Ectodermal cell (in vitro differentiated cells): ENCODE data around the gene GAB2.

ENCODE experiments used
- H3K27ac ChIP-seq: 2 replicates; pipeline ENCODE4 v1.7.0; 2013; ENCODE audit warnings: mild to moderate bottlenecking, low read depth, low read length; ENCODE audit not compliant: insufficient read depth, poor library complexity, severe bottlenecking
- H3K27me3 ChIP-seq: 2 replicates; pipeline ENCODE4 v1.7.0; 2013; ENCODE audit warnings: mild to moderate bottlenecking, low read length; ENCODE audit not compliant: insufficient read depth, control insufficient read depth, poor library complexity, severe bottlenecking
- H3K36me3 ChIP-seq: one replicate; pipeline ENCODE4 v1.7.0; 2013; ENCODE audit warnings: low read length; ENCODE audit not compliant: control insufficient read depth, insufficient read depth
- H3K4me1 ChIP-seq: one replicate; pipeline ENCODE4 v1.7.0; 2013; ENCODE audit warnings: low read length; ENCODE audit not compliant: control insufficient read depth, insufficient read depth
- H3K4me3 ChIP-seq: 2 replicates; pipeline ENCODE4 v1.7.0; 2013; ENCODE audit warnings: low read depth, low read length, control low read depth; ENCODE audit not compliant: insufficient read depth
- H3K9me3 ChIP-seq: 2 replicates; pipeline ENCODE4 v1.7.0; 2013; ENCODE audit warnings: mild to moderate bottlenecking, low read length, moderate library complexity; ENCODE audit not compliant: control insufficient read depth
- WGBS, 2 experiments: methylation state at CpG; one replicate each; pipeline ENCODE4 v1.1.7; 2013; ENCODE audit warnings: missing lambda C conversion rate in 2 of 2; 5-methylcytosine and 5-hydroxymethylcytosine counted together

Gene GAB2

GRCh38 chr11:78386215-78386941 is 31.2 kb downstream of the GAB2 start:
- no peak overlapping the region for H3K27ac ChIP-seq
- H3K36me3 ChIP-seq: no peaks in the 10 kb centered on the region
- H3K4me3 ChIP-seq: no peak overlapping the region
- 90 to 94% methylated on average over 1 to 2 of the region's 3 CpGs for WGBS, 2 experiments
- H3K9me3 ChIP-seq: no peaks in the 10 kb centered on the region
- peaks cover 4% of the 10 kb centered on the region for H3K4me1 ChIP-seq
- H3K27me3 ChIP-seq: no peaks in the 10 kb centered on the region

GRCh38 chr11:78385205-78385604 is 32.4 kb downstream of the GAB2 start:
- WGBS, 2 experiments: 90 to 100% methylated on average over 1 of the region's 1 CpG
- Histone ChIP-seq H3K27me3 (no peaks in the 10 kb centered on the region), H3K36me3 (no peaks in the 10 kb centered on the region), H3K27ac (no peak overlapping the region), H3K4me1 (peaks cover 7% of the 10 kb centered on the region), H3K4me3 (no peak overlapping the region), H3K9me3 (no peaks in the 10 kb centered on the region)

GRCh38 chr11:78384231-78384630 is 33.4 kb downstream of the GAB2 start:
- Histone ChIP-seq H3K27me3 (no peaks in the 10 kb centered on the region), H3K4me1 (peaks cover 8% of the 10 kb centered on the region), H3K27ac (no peak overlapping the region), H3K36me3 (no peaks in the 10 kb centered on the region), H3K9me3 (no peaks in the 10 kb centered on the region), H3K4me3 (no peak overlapping the region)
- WGBS, 2 experiments: 94 to 96% methylated on average over 4 of the region's 4 CpGs

- Histone ChIP-seq H3K4me1 (peaks cover 8% of the 10 kb centered on the region), H3K9me3 (no peaks in the 10 kb centered on the region), H3K27ac (no peak overlapping the region), H3K4me3 (no peak overlapping the region), H3K36me3 (no peaks in the 10 kb centered on the region), H3K27me3 (no peaks in the 10 kb centered on the region)
- WGBS, 2 experiments: 91 to 95% methylated on average over 4 of the region's 4 CpGs
Observed at GRCh38 chr11:78381865-78382264, 35.8 kb downstream of the GAB2 start.

- peaks cover 8% of the 10 kb centered on the region for H3K4me1 ChIP-seq
- 41 to 63% methylated on average over 2 to 5 of the region's 5 CpGs for WGBS, 2 experiments
- no peaks in the 10 kb centered on the region for H3K27me3 ChIP-seq
- no peak overlapping the region for H3K4me3 ChIP-seq
- no peaks in the 10 kb centered on the region for H3K9me3 ChIP-seq
- no peaks in the 10 kb centered on the region for H3K36me3 ChIP-seq
- peak overlapping the region; percentile 53 for H3K27ac ChIP-seq
Observed at GRCh38 chr11:78380615-78381051, 37.0 kb downstream of the GAB2 start.

- H3K4me3 ChIP-seq: no peak overlapping the region
- no peaks in the 10 kb centered on the region for H3K36me3 ChIP-seq
- no peaks in the 10 kb centered on the region for H3K27me3 ChIP-seq
- peaks cover 8% of the 10 kb centered on the region for H3K4me1 ChIP-seq
- H3K27ac ChIP-seq: no peak overlapping the region
- H3K9me3 ChIP-seq: no peaks in the 10 kb centered on the region
- 89 to 92% methylated on average over 3 of the region's 3 CpGs for WGBS, 2 experiments
Observed at GRCh38 chr11:78379039-78379670, 38.5 kb downstream of the GAB2 start.

GRCh38 chr11:78377625-78378418 is 39.8 kb downstream of the GAB2 start:
- peaks cover 13% of the 10 kb centered on the region for H3K4me1 ChIP-seq
- no peaks in the 10 kb centered on the region for H3K9me3 ChIP-seq
- no peak overlapping the region for H3K4me3 ChIP-seq
- no peaks in the 10 kb centered on the region for H3K27me3 ChIP-seq
- 98% methylated on average over 9 of the region's 9 CpGs for WGBS, 2 experiments
- no peaks in the 10 kb centered on the region for H3K36me3 ChIP-seq
- H3K27ac ChIP-seq: no peak overlapping the region

- Histone ChIP-seq H3K27me3 (no peaks in the 10 kb centered on the region), H3K9me3 (no peaks in the 10 kb centered on the region), H3K36me3 (no peaks in the 10 kb centered on the region), H3K27ac (no peak overlapping the region), H3K4me1 (peaks cover 20% of the 10 kb centered on the region), H3K4me3 (no peak overlapping the region)
- WGBS, 2 experiments: 93 to 95% methylated on average over 3 of the region's 3 CpGs
Observed at GRCh38 chr11:78376858-78377257, 40.8 kb downstream of the GAB2 start.

GRCh38 chr11:78374917-78375316 is 42.7 kb downstream of the GAB2 start:
- WGBS, 2 experiments: 86 to 97% methylated on average over 2 to 3 of the region's 3 CpGs
- peaks cover 18% of the 10 kb centered on the region for H3K4me1 ChIP-seq
- H3K4me3 ChIP-seq: no peak overlapping the region
- no peaks in the 10 kb centered on the region for H3K27me3 ChIP-seq
- no peaks in the 10 kb centered on the region for H3K9me3 ChIP-seq
- no peaks in the 10 kb centered on the region for H3K36me3 ChIP-seq
- H3K27ac ChIP-seq: no peak overlapping the region

GRCh38 chr11:78373689-78374088 is 43.9 kb downstream of the GAB2 start:
- WGBS, 2 experiments: 45 to 55% methylated on average over 1 of the region's 1 CpG
- H3K9me3 ChIP-seq: no peaks in the 10 kb centered on the region
- H3K27ac ChIP-seq: peak overlapping the region; percentile 74
- H3K4me3 ChIP-seq: no peak overlapping the region
- no peaks in the 10 kb centered on the region for H3K27me3 ChIP-seq
- H3K36me3 ChIP-seq: no peaks in the 10 kb centered on the region
- peaks cover 18% of the 10 kb centered on the region for H3K4me1 ChIP-seq
